H9 (cell line): ENCODE results near the gene DPAGT1. TPM values are rescaled to one million over a fixed set of nuclear protein-coding genes. Genes with fewer than 3 reads are reported as not detected.

Experiments
- DNase-seq: peaks from one replicate; pipeline ENCODE4 v3.0.0-alpha.2; 2017
- H2AFZ ChIP-seq: one replicate; pipeline ENCODE4 v1.6.1; 2013; ENCODE audit warnings: mild to moderate bottlenecking, low read length, control low read depth, moderate library complexity
- H2AK5ac ChIP-seq: 2 replicates; pipeline ENCODE4 v1.6.1; 2013; ENCODE audit warnings: low read length, control low read depth, mixed read lengths; ENCODE audit not compliant: insufficient read length
- H2BK120ac ChIP-seq: one replicate; pipeline ENCODE4 v1.6.1; 2013; ENCODE audit warnings: low read depth, mild to moderate bottlenecking, low read length, control low read depth, inconsistent platforms; ENCODE audit not compliant: poor library complexity, severe bottlenecking
- H2BK12ac ChIP-seq: 2 replicates; pipeline ENCODE4 v1.6.1; 2013; ENCODE audit warnings: low read length, control low read depth, mixed read lengths, low read depth; ENCODE audit not compliant: insufficient read length
- H2BK15ac ChIP-seq: 2 replicates; pipeline ENCODE4 v1.6.1; 2013; ENCODE audit warnings: low read depth, low read length, control low read depth
- H2BK20ac ChIP-seq: one replicate; pipeline ENCODE4 v1.6.1; 2013; ENCODE audit warnings: low read depth, mild to moderate bottlenecking, low read length, control low read depth, inconsistent platforms; ENCODE audit not compliant: poor library complexity, severe bottlenecking
- H2BK5ac ChIP-seq: 2 replicates; pipeline ENCODE4 v1.6.1; 2013; ENCODE audit warnings: low read length, control low read depth, mixed read lengths; ENCODE audit not compliant: insufficient read length
- H3K14ac ChIP-seq: 2 replicates; pipeline ENCODE4 v1.6.1; 2013; ENCODE audit warnings: low read length, control low read depth; ENCODE audit not compliant: insufficient read depth
- H3K18ac ChIP-seq: 2 replicates; pipeline ENCODE4 v1.6.1; 2013; ENCODE audit warnings: low read depth, mild to moderate bottlenecking, mixed read lengths, low read length, control low read depth; ENCODE audit not compliant: insufficient read length
- H3K23ac ChIP-seq: 2 replicates; pipeline ENCODE4 v1.6.1; 2013; ENCODE audit warnings: low read length, control low read depth, mixed read lengths, low read depth; ENCODE audit not compliant: insufficient read length
- H3K23me2 ChIP-seq: 2 replicates; pipeline ENCODE4 v1.6.1; 2013; ENCODE audit warnings: low read depth, mild to moderate bottlenecking, mixed read lengths, low read length, control low read depth; ENCODE audit not compliant: insufficient read length, poor library complexity, severe bottlenecking
- H3K27ac ChIP-seq: 2 replicates; pipeline ENCODE4 v1.5.1; 2013; ENCODE audit warnings: low read length, control low read depth, mixed read lengths, low read depth; ENCODE audit not compliant: insufficient read length
- H3K27me3 ChIP-seq: 2 replicates; pipeline ENCODE4 v1.6.1; 2013; ENCODE audit warnings: low read length, control low read depth, inconsistent platforms; ENCODE audit not compliant: insufficient read depth
- H3K4ac ChIP-seq: 2 replicates; pipeline ENCODE4 v1.6.1; 2013; ENCODE audit warnings: low read depth, mild to moderate bottlenecking, control low read depth, inconsistent platforms, low read length, moderate library complexity
- H3K4me1 ChIP-seq: 2 replicates; pipeline ENCODE4 v1.6.1; 2013; ENCODE audit warnings: low read length, control low read depth, inconsistent platforms; ENCODE audit not compliant: insufficient read depth
- H3K4me2 ChIP-seq: 2 replicates; pipeline ENCODE4 v1.6.1; 2013; ENCODE audit warnings: low read length, control low read depth, mixed read lengths; ENCODE audit not compliant: insufficient read length, insufficient read depth
- H3K56ac ChIP-seq: 2 replicates; pipeline ENCODE4 v1.6.1; 2013; ENCODE audit warnings: low read depth, mild to moderate bottlenecking, mixed read lengths, low read length, control low read depth; ENCODE audit not compliant: insufficient read length
- H3K79me1 ChIP-seq: 2 replicates; pipeline ENCODE4 v1.6.1; 2013; ENCODE audit warnings: low read depth, mild to moderate bottlenecking, moderate library complexity, low read length, control low read depth, inconsistent platforms; ENCODE audit not compliant: insufficient read depth, poor library complexity, severe bottlenecking
- H3K79me2 ChIP-seq: 2 replicates; pipeline ENCODE4 v1.6.1; 2013; ENCODE audit warnings: low read length, control low read depth, inconsistent platforms; ENCODE audit not compliant: insufficient read depth
- H3K9ac ChIP-seq: 2 replicates; pipeline ENCODE4 v1.6.1; 2013; ENCODE audit warnings: low read length, control low read depth, mixed read lengths; ENCODE audit not compliant: insufficient read length; ENCODE audit errors: extremely low read depth
- H3K9me3 ChIP-seq: one replicate; pipeline ENCODE4 v1.6.1; 2013; ENCODE audit warnings: low read depth, low read length, inconsistent platforms; ENCODE audit not compliant: control insufficient read depth
- H3T11ph ChIP-seq: one replicate; pipeline ENCODE4 v1.6.1; 2013; ENCODE audit warnings: mild to moderate bottlenecking, low read length, control low read depth, inconsistent platforms
- H4K20me1 ChIP-seq: one replicate; pipeline ENCODE4 v1.6.1; 2013; ENCODE audit not compliant: control insufficient read depth, insufficient read length, insufficient read depth
- H4K5ac ChIP-seq: 2 replicates; pipeline ENCODE4 v1.6.1; 2013; ENCODE audit warnings: low read depth, mild to moderate bottlenecking, mixed read lengths, low read length, control low read depth; ENCODE audit not compliant: insufficient read length
- H4K8ac ChIP-seq: replicated peaks from 2 replicates; pipeline ENCODE4 v1.6.1; 2013; ENCODE audit warnings: low read length, control low read depth, mixed read lengths, low read depth; ENCODE audit not compliant: insufficient read length
- H4K91ac ChIP-seq: 2 replicates; pipeline ENCODE4 v1.6.1; 2013; ENCODE audit warnings: low read depth, mild to moderate bottlenecking, moderate library complexity, mixed read lengths, low read length, control low read depth; ENCODE audit not compliant: insufficient read length
- H3K27ac Mint-ChIP-seq, 3 experiments: 2 replicates in 2 of 3; 3 replicates in 1 of 3; pipeline ENCODE4 v1.8.0; 2020 to 2021; ENCODE audit warnings: mixed read lengths in 3 of 3, mild to moderate bottlenecking in 1 of 3, moderate library complexity in 1 of 3
- H3K27me3 Mint-ChIP-seq: 2 replicates; pipeline ENCODE4 v1.8.0; 2021; ENCODE audit warnings: low read depth, mild to moderate bottlenecking, moderate library complexity, mixed read lengths
- H3K36me3 Mint-ChIP-seq, 3 experiments: 2 replicates in 2 of 3; 3 replicates in 1 of 3; pipeline ENCODE4 v1.8.0; 2020 to 2021; ENCODE audit warnings: low read depth in 3 of 3, mixed read lengths in 3 of 3; ENCODE audit not compliant: insufficient read depth in 1 of 3
- H3K4me1 Mint-ChIP-seq, 2 experiments: 2 replicates each; pipeline ENCODE4 v1.8.0; 2020; ENCODE audit warnings: mixed read lengths in 2 of 2
- H3K4me3 Mint-ChIP-seq, 2 experiments: 2 replicates in 1 of 2; 3 replicates in 1 of 2; pipeline ENCODE4 v1.8.0; 2020 to 2021; ENCODE audit warnings: mild to moderate bottlenecking in 2 of 2, mixed read lengths in 2 of 2, moderate library complexity in 1 of 2
- H3K9me3 Mint-ChIP-seq, 2 experiments: 2 replicates in 1 of 2; 3 replicates in 1 of 2; pipeline ENCODE4 v1.8.0; 2020; ENCODE audit warnings: mild to moderate bottlenecking in 2 of 2, mixed read lengths in 2 of 2, moderate library complexity in 1 of 2
- CTCF ChIP-seq: fragments of 200-600 bp; sonication (generic); conservative IDR thresholded peaks from 3 replicates; pipeline ENCODE4 v1.8.0; 2021; ENCODE audit warnings: antibody characterized with exemption, mild to moderate bottlenecking
- WGBS: extraction: QIAGEN DNeasy Blood & Tissue Kit; methylation state at CpG from one replicate; pipeline ENCODE4 v1.1.7; 2013; ENCODE audit warnings: missing lambda C conversion rate, low lambda C conversion rate, mixed read lengths; ENCODE audit not compliant: insufficient read length; ENCODE audit errors: extremely low coverage; 5-methylcytosine and 5-hydroxymethylcytosine counted together
- total RNA-seq: library from RNA; stranded (reverse); gene quantifications from 2 replicates; pipeline ENCODE4 v1.2.1, GENCODE V29; 2021

Gene DPAGT1
- total RNA-seq, 1 experiment from 2014 or later, result 43.6 TPM

- Histone ChIP-seq H3K9me3 (no peaks in the 10 kb centered on the region), H3K27me3 (peaks cover 5% of the 10 kb centered on the region; the same call in 1 of the 2 replicates), H2AK5ac (no peak overlapping the region), H2BK5ac (no peak overlapping the region), H3K4me2 (no peak overlapping the region), H2AFZ (no peak overlapping the region), H3K79me2 (no peaks in the 10 kb centered on the region), H2BK120ac (no peak overlapping the region), H3K56ac (no peak overlapping the region), H3K14ac (no peak overlapping the region), H3K18ac (no peak overlapping the region), H4K20me1 (no peaks in the 10 kb centered on the region), H4K8ac (no peak overlapping the region), H3K4ac (no peak overlapping the region), H3K27ac (no peak overlapping the region), H3K79me1 (no peaks in the 10 kb centered on the region), H3K23me2 (peaks cover 6% of the 10 kb centered on the region), H3K4me1 (peaks cover 5% of the 10 kb centered on the region; the same call in 1 of the 2 replicates), H3K23ac (no peak overlapping the region), H2BK20ac (no peak overlapping the region), H3K9ac (no peak overlapping the region), H4K91ac (no peak overlapping the region), H4K5ac (no peak overlapping the region), H2BK12ac (no peak overlapping the region), H2BK15ac (no peak overlapping the region), H3T11ph (no peak overlapping the region)
- peaks cover 17 to 28% of the 10 kb centered on the region in 2 experiments for H3K4me1 Mint-ChIP-seq
- H3K9me3 Mint-ChIP-seq, result no peaks in the 10 kb centered on the region; a peak in 1 of 5 replicates
- no peak overlapping the region for H3K4me3 Mint-ChIP-seq
- DNase-seq, result no peak
- no peaks in the 10 kb centered on the region; a peak in 2 of 7 replicates for H3K36me3 Mint-ChIP-seq
- H3K27ac Mint-ChIP-seq, result no peak overlapping the region; a peak in 2 of 7 replicates
- TF ChIP-seq CTCF, result no peak
- WGBS, result no CpG with 5 or more reads among the region's 12 CpGs
- H3K27me3 Mint-ChIP-seq, result peaks cover 12% of the 10 kb centered on the region
Observed at GRCh38 chr11:119112314-119113020, 10.8 kb upstream of the DPAGT1 start.
